Measurements from ENCODE around the gene DNA2. TPM values are rescaled to one million over a fixed set of nuclear protein-coding genes. Genes with fewer than 3 reads are reported as not detected.

The DNA2 gene
- total and polyA plus RNA-seq, 2 donors (not counting 1 experiment from before 2014, with no cell fraction given) = 2.6 to 6.4 TPM

DNA sequence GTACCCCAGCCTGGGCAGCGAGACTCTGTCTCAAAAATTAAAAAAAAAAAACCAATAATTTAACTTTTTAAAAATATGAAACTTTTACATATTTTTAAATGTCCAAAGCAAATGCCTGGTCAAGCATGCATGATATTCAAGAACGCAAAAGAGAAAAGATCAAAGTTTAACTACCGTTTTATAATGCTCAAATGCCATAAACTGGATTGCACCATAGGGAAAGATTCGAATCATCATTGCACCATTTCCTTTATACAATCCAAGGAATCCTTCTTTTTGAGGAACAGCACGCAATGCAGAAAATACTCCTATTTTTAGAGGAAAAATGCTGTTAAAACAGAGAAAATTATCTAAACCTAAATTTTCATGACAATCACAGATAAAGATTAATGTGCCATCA, 34.6 kb upstream of the DNA2 start:
- Histone ChIP-seq H3K4me1 (ENCODE audit: control insufficient read depth, extremely low read depth, insufficient read depth, low read length) (no peaks in the 10 kb centered on the region), H3K9me3 (ENCODE audit: control insufficient read depth, insufficient read depth, low read depth, low read length) (no peaks in the 10 kb centered on the region), H3K4me3 (replicated peaks in 1 of 4; ENCODE audit: control extremely low read depth in 1 of 4, insufficient read depth in 1 of 4, low read depth in 3 of 4, low read length in 4 of 4) (no peak overlapping the region), H2AFZ (ENCODE audit: low read length) (no peak overlapping the region), H3K79me2 (ENCODE audit: control insufficient read depth, insufficient read depth, low read length) (no peaks in the 10 kb centered on the region), H3K27me3 (ENCODE audit: control insufficient read depth, insufficient read depth, low read length) (no peaks in the 10 kb centered on the region), H3K36me3 (ENCODE audit: control insufficient read depth, insufficient read depth, low read length) (no peaks in the 10 kb centered on the region), H3K27ac (ENCODE audit: insufficient read depth, low read length) (no peak overlapping the region), H4K20me1 (ENCODE audit: control insufficient read depth, extremely low read depth, insufficient read depth, low read length) (no peaks in the 10 kb centered on the region), H3K4me2 (ENCODE audit: extremely low read depth, insufficient read depth, low read length) (no peak overlapping the region), H3K9ac (ENCODE audit: insufficient read depth, low read length) (no peak overlapping the region)
- TF ChIP-seq CTCF (conservative IDR thresholded peaks at IDR 0.05 in 1 of 2, IDR thresholded peaks at IDR 0.05 in 1 of 2; ENCODE audit: low read depth in 1 of 2, low read length in 2 of 2) (no peak), EZH2 (IDR thresholded peaks at IDR 0.05; ENCODE audit: low read length, missing control alignments) (no peak)
- peak in 1 of 2 donors; percentile 8 for DNase-seq (ENCODE audit: low read depth in 2 of 2)

- H3K4me1 ChIP-seq (ENCODE audit: control insufficient read depth, extremely low read depth, insufficient read depth, low read length) = no peaks in the 10 kb centered on the region
- no peak overlapping the region for H3K4me3 ChIP-seq (replicated peaks in 1 of 4; ENCODE audit: control extremely low read depth in 1 of 4, insufficient read depth in 1 of 4, low read depth in 3 of 4, low read length in 4 of 4)
- no peak for DNase-seq (ENCODE audit: low read depth in 2 of 2)
- H2AFZ ChIP-seq (ENCODE audit: low read length) = no peak overlapping the region
- H3K4me2 ChIP-seq (ENCODE audit: extremely low read depth, insufficient read depth, low read length) = no peak overlapping the region
- no peaks in the 10 kb centered on the region for H3K9me3 ChIP-seq (ENCODE audit: control insufficient read depth, insufficient read depth, low read depth, low read length)
- H3K27ac ChIP-seq (ENCODE audit: insufficient read depth, low read length) = no peak overlapping the region
- no peaks in the 10 kb centered on the region for H3K27me3 ChIP-seq (ENCODE audit: control insufficient read depth, insufficient read depth, low read length)
- no peaks in the 10 kb centered on the region for H4K20me1 ChIP-seq (ENCODE audit: control insufficient read depth, extremely low read depth, insufficient read depth, low read length)
- no peak for TF ChIP-seq CTCF (conservative IDR thresholded peaks at IDR 0.05 in 1 of 2, IDR thresholded peaks at IDR 0.05 in 1 of 2; ENCODE audit: low read depth in 1 of 2, low read length in 2 of 2)
- no peak for TF ChIP-seq EZH2 (IDR thresholded peaks at IDR 0.05; ENCODE audit: low read length, missing control alignments)
- H3K79me2 ChIP-seq (ENCODE audit: control insufficient read depth, insufficient read depth, low read length) = no peaks in the 10 kb centered on the region
- H3K36me3 ChIP-seq (ENCODE audit: control insufficient read depth, insufficient read depth, low read length) = no peaks in the 10 kb centered on the region
- no peak overlapping the region for H3K9ac ChIP-seq (ENCODE audit: insufficient read depth, low read length)
Measured at GRCh38 chr10:68502846-68503245, 31.1 kb upstream of the DNA2 start.

- Histone ChIP-seq H3K9me3 (ENCODE audit: control insufficient read depth, insufficient read depth, low read depth, low read length) (no peaks in the 10 kb centered on the region), H4K20me1 (ENCODE audit: control insufficient read depth, extremely low read depth, insufficient read depth, low read length) (no peaks in the 10 kb centered on the region), H3K4me2 (ENCODE audit: extremely low read depth, insufficient read depth, low read length) (no peak overlapping the region), H3K79me2 (ENCODE audit: control insufficient read depth, insufficient read depth, low read length) (no peaks in the 10 kb centered on the region), H3K36me3 (ENCODE audit: control insufficient read depth, insufficient read depth, low read length) (no peaks in the 10 kb centered on the region), H3K9ac (ENCODE audit: insufficient read depth, low read length) (no peak overlapping the region), H3K27ac (ENCODE audit: insufficient read depth, low read length) (no peak overlapping the region), H3K4me3 (replicated peaks in 1 of 4; ENCODE audit: control extremely low read depth in 1 of 4, insufficient read depth in 1 of 4, low read depth in 3 of 4, low read length in 4 of 4) (no peak overlapping the region), H3K27me3 (ENCODE audit: control insufficient read depth, insufficient read depth, low read length) (no peaks in the 10 kb centered on the region), H2AFZ (ENCODE audit: low read length) (no peak overlapping the region), H3K4me1 (ENCODE audit: control insufficient read depth, extremely low read depth, insufficient read depth, low read length) (no peaks in the 10 kb centered on the region)
- DNase-seq (ENCODE audit: low read depth in 2 of 2) = no peak
- TF ChIP-seq CTCF (conservative IDR thresholded peaks at IDR 0.05 in 1 of 2, IDR thresholded peaks at IDR 0.05 in 1 of 2; ENCODE audit: low read depth in 1 of 2, low read length in 2 of 2) (no peak), EZH2 (IDR thresholded peaks at IDR 0.05; ENCODE audit: low read length, missing control alignments) (no peak)
Measured at GRCh38 chr10:68501691-68502090, 29.9 kb upstream of the DNA2 start.

Data from fibroblast of lung (primary cell).